Measurements from ENCODE around the gene SORL1.

- TF ChIP-seq MAX (IDR thresholded peaks at IDR 0.05) (no peak), EP300 (IDR thresholded peaks at IDR 0.05; ENCODE audit: borderline replicate concordance) (no peak), CEBPB (IDR thresholded peaks at IDR 0.05) (no peak)
These were observed 58.3 kb downstream of the SORL1 start for GRCh38 chr11:121510438-121510837.
